HepG2 (cell line): ENCODE measurements around the gene SINHCAF. TPM values are rescaled to one million over a fixed set of nuclear protein-coding genes. Genes with fewer than 3 reads are reported as not detected.

Experiments used
- ATAC-seq: fragments of 200-7000 bp; cut with Tn5 transposase; 3 replicates; pipeline ENCODE4 v1.9.1; 2020; ENCODE audit warnings: mild to moderate bottlenecking, moderate library complexity
- BruUV-seq: library from RNA; stranded (reverse); fragments of 400-500 nt; replicated peaks from 2 replicates; lab custom pipeline; 2021; lab: Mats Ljungman, UMichigan
- CTCF ChIA-PET: fragments of 300-600 bp; formaldehyde crosslinking; extraction: SDS; loops from one replicate; lab custom pipeline; 2021; ENCODE audit warnings: low total read pairs, inconsistent platforms, low intra/inter-chr PET ratio; lab: Yijun Ruan, JAX
- POLR2A ChIA-PET: fragments of 350-600 bp; sonication (Branson Sonifier 250); formaldehyde crosslinking; loops from one replicate; lab custom pipeline; 2020; ENCODE audit warnings: antibody characterized with exemption, inconsistent platforms; lab: Yijun Ruan, JAX
- DNase-seq: peaks from one replicate; pipeline ENCODE4 v3.0.0-alpha.2; 2015; ENCODE audit warnings: low spot score
- FAIRE-seq: peaks from 3 replicates; lab custom pipeline; 2011; peaks lifted over from hg19 to GRCh38; lab: Jason Lieb, UNC
- H2AFZ ChIP-seq: one replicate; pipeline ENCODE4 v1.6.1; 2011; ENCODE audit warnings: low read length, inconsistent platforms
- H3K27ac ChIP-seq: fragments of 300-600 bp; 3 replicates; pipeline ENCODE4 v1.8.0; 2011; ENCODE audit warnings: mixed run types, mild to moderate bottlenecking, mixed read lengths, low read length, inconsistent platforms; ENCODE audit not compliant: insufficient read depth; ENCODE audit errors: extremely low read length
- H3K27me3 ChIP-seq, 2 experiments: fragments of 200-600 bp in 1 of 2; 2 replicates in 1 of 2; 3 replicates in 1 of 2; pipeline versions ENCODE4 v1.6.0 to v1.8.0; 2011; ENCODE audit warnings: low read length in 2 of 2, mild to moderate bottlenecking in 2 of 2, moderate library complexity in 2 of 2, inconsistent platforms in 1 of 2; ENCODE audit not compliant: insufficient read depth in 2 of 2, control insufficient read depth in 1 of 2
- H3K36me3 ChIP-seq, 2 experiments: fragments of 200-600 bp in 1 of 2; replicated peaks in 1 of 2; 2 replicates in 1 of 2; 3 replicates in 1 of 2; pipeline versions ENCODE4 v1.5.1 to v1.8.0; 2011; ENCODE audit warnings: low read length in 2 of 2, inconsistent platforms in 1 of 2; ENCODE audit not compliant: insufficient read depth in 2 of 2, control insufficient read depth in 1 of 2
- H3K4me1 ChIP-seq: 2 replicates; pipeline ENCODE4 v1.5.1; 2012; ENCODE audit warnings: low read length, inconsistent platforms; ENCODE audit not compliant: insufficient read depth
- H3K4me2 ChIP-seq: 2 replicates; pipeline ENCODE4 v1.6.0; 2011; ENCODE audit warnings: low read depth, low read length, inconsistent platforms
- H3K4me3 ChIP-seq, 3 experiments: fragments of 200-600 bp in 1 of 3; sonication (generic), shearing (Covaris generic) in 1 of 3; replicated peaks in 1 of 3; 2 replicates each; pipeline ENCODE4 v1.5.1; 2011 to 2016; ENCODE audit warnings: low read length in 3 of 3, inconsistent platforms in 2 of 3, low read depth in 2 of 3, mild to moderate bottlenecking in 2 of 3, control low read depth in 1 of 3, mixed read lengths in 1 of 3; ENCODE audit not compliant: insufficient read depth in 1 of 3
- H3K79me2 ChIP-seq: one replicate; pipeline ENCODE4 v1.6.1; 2011; ENCODE audit warnings: low read length, inconsistent platforms; ENCODE audit not compliant: insufficient read depth
- H3K9ac ChIP-seq: 2 replicates; pipeline ENCODE4 v1.6.0; 2011; ENCODE audit warnings: mild to moderate bottlenecking, low read depth, low read length, inconsistent platforms; ENCODE audit not compliant: insufficient read depth
- H3K9me3 ChIP-seq: 2 replicates; pipeline ENCODE4 v1.5.1; 2012; ENCODE audit warnings: mild to moderate bottlenecking, low read length
- H4K20me1 ChIP-seq: 2 replicates; pipeline ENCODE4 v1.6.0; 2011; ENCODE audit warnings: inconsistent platforms, mild to moderate bottlenecking, low read length, moderate library complexity; ENCODE audit not compliant: insufficient read depth
- ATM ChIP-seq: fragments of 450-650 bp; IDR thresholded peaks from 2 replicates; pipeline ENCODE4 v1.7.1; 2017; ENCODE audit warnings: mild to moderate bottlenecking, borderline replicate concordance
- ETV5 ChIP-seq: IDR thresholded peaks from 2 replicates; pipeline ENCODE4 v1.6.1; 2018; ENCODE audit warnings: missing biosample characterization, missing genetic modification reagents, inconsistent platforms, borderline replicate concordance
- MIER2 ChIP-seq: IDR thresholded peaks from 2 replicates; pipeline ENCODE4 v1.6.1; 2016; ENCODE audit warnings: missing biosample characterization, missing genetic modification reagents
- NR2C2 ChIP-seq: sonication (generic); formaldehyde crosslinking; IDR thresholded peaks from 2 replicates; pipeline ENCODE4 v1.4.0; 2020; ENCODE audit warnings: missing genetic modification reagents, mild to moderate bottlenecking, moderate library complexity, borderline replicate concordance
- NR2F1 ChIP-seq, 2 experiments: fragments of 450-650 bp in 1 of 2; formaldehyde crosslinking in 1 of 2; IDR thresholded peaks; 2 replicates each; pipeline versions ENCODE4 v1.5.0 to v1.6.1; 2016 to 2020; ENCODE audit warnings: mild to moderate bottlenecking in 1 of 2, missing compliant biosample characterization in 1 of 2, missing genetic modification reagents in 1 of 2, moderate library complexity in 1 of 2
- SALL2 ChIP-seq: sonication (generic); formaldehyde crosslinking; IDR thresholded peaks from 2 replicates; pipeline ENCODE4 v1.8.1; 2023; ENCODE audit warnings: mild to moderate bottlenecking, missing genetic modification reagents, inconsistent platforms
- SOX13 ChIP-seq, 3 experiments: fragments of 450-650 bp in 1 of 3; sonication (generic) in 1 of 3; formaldehyde crosslinking in 1 of 3; IDR thresholded peaks in 2 of 3; conservative IDR thresholded peaks in 1 of 3; 2 replicates each; pipeline versions ENCODE4 v1.5.0 to v1.6.1; 2016 to 2020; ENCODE audit warnings: antibody characterized with exemption in 1 of 3, mild to moderate bottlenecking in 1 of 3, missing compliant biosample characterization in 1 of 3, missing genetic modification reagents in 1 of 3, moderate library complexity in 1 of 3
- SOX5 ChIP-seq: IDR thresholded peaks from 2 replicates; pipeline ENCODE4 v1.6.1; 2016; ENCODE audit warnings: borderline replicate concordance
- ZBTB7B ChIP-seq: sonication (generic); formaldehyde crosslinking; IDR thresholded peaks from 2 replicates; pipeline ENCODE4 v1.4.0; 2020; ENCODE audit warnings: missing genetic modification reagents
- ZNF263 ChIP-seq: sonication (generic); formaldehyde crosslinking; IDR thresholded peaks from 2 replicates; pipeline ENCODE4 v1.4.0; 2020; ENCODE audit warnings: missing genetic modification reagents
- ZNF317 ChIP-seq: sonication (generic); formaldehyde crosslinking; IDR thresholded peaks from 2 replicates; pipeline ENCODE4 v1.5.0; 2020; ENCODE audit warnings: mild to moderate bottlenecking, missing genetic modification reagents
- ZNF556 ChIP-seq: sonication (generic); formaldehyde crosslinking; IDR thresholded peaks from 2 replicates; pipeline ENCODE4 v1.4.0; 2020; ENCODE audit warnings: mild to moderate bottlenecking, missing genetic modification reagents, borderline replicate concordance
- WGBS: methylation state at CpG from one replicate; pipeline ENCODE4 v1.1.6; 2017; ENCODE audit warnings: low lambda C conversion rate; 5-methylcytosine and 5-hydroxymethylcytosine counted together
- in situ Hi-C: cut with HindIII; loops from 2 replicates; pipeline ENCODE4 v1.10.0; 2017; ENCODE audit warnings: low pct_unique_long_range_greater_than_20kb; ENCODE audit not compliant: extremely low pct_ligation_motif_present
- intact Hi-C: fragments of 100-400 bp; cut with micrococcal nuclease; formaldehyde crosslinking; loops from one replicate; pipeline ENCODE4 v1.10.0; 2022; ENCODE audit not compliant: unreplicated experiment
- polyA plus RNA-seq, 8 experiments: library from polyadenylated mRNA; depleted of rRNA in 3 of 8; stranded (reverse) in 7 of 8; unstranded in 1 of 8; fragments of >200 nt; fragmentation: Illumina TruSeq in 4 of 8; extraction: Trizol in 4 of 8; gene quantifications; 2 replicates each; pipeline versions ENCODE4 v1.2.1 to v1.2.3, GENCODE V29; 2011 to 2016; ENCODE audit warnings: low read depth in 4 of 8, missing spikeins in 1 of 8, mixed read lengths in 1 of 8; ENCODE audit not compliant: insufficient read depth in 1 of 8
- total RNA-seq, 5 experiments: library from RNA; depleted of rRNA; stranded (reverse); fragments of >200 nt; fragmentation: Illumina TruSeq; extraction: Trizol; gene quantifications; 2 replicates each; pipeline ENCODE4 v1.2.3, GENCODE V29; 2016; ENCODE audit warnings: low read depth in 1 of 5
- TF ChIP-seq, protein P1 (sequence below): sonication (generic); formaldehyde crosslinking; IDR thresholded peaks from 2 replicates; pipeline ENCODE4 v1.5.0; 2020; ENCODE audit warnings: mild to moderate bottlenecking, missing genetic modification reagents
- TF ChIP-seq, protein P2 (sequence below): sonication (generic); formaldehyde crosslinking; IDR thresholded peaks from 2 replicates; pipeline ENCODE4 v1.4.0; 2020; ENCODE audit warnings: missing genetic modification reagents

Gene SINHCAF
- total and polyA plus RNA-seq, 2 of the 13 experiments (the other 11 are each of a cell fraction or from before 2014, with no cell fraction given), result 54.6 to 97.8 TPM

DNA sequence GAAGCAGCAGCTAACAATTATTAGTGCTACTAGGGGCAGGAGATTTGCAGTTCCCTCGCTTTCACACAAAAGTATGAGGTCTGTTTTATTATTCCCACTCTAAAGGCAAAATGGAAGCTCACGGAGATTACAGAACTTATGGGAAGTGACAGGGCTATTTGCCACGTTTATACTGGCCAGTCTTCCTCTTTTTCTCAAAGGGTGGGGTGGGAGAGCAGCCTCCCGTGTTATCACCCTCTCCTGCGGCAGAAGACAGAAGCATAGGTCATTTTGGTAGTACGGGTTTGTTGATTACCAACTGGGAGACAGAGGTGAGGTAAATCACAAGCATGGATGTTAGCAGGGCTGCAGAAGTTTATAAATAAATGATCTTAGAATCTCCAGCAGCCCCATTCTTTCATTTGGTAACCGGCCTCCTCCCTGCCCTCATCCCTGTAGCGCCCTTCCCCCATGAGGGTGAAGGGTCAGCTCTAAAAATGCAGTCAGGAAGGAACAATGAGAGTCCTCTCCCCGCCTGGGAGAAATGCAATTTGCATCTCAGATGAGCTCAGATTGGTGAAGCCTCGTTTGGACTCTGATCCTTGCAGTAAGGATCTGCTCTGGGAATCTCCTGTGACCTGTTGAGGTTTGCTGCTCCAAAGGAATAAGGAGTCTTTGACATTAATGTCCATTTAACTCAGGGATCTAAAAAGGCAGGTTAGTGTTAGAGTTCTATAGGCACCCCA lies 44.7 kb upstream of the SINHCAF start:
- TSS peak; percentile 86 for BruUV-seq
- Histone ChIP-seq H4K20me1 (no peaks in the 10 kb centered on the region), H3K4me2 (peak overlapping the region; percentile 89), H3K27ac (peak overlapping the region; percentile 58), H3K4me3 (peak overlapping the region; percentile 54 to 59 (median 57)), H3K27me3 (no peaks in the 10 kb centered on the region), H2AFZ (peak overlapping the region; percentile 95), H3K9ac (peak overlapping the region; percentile 58), H3K9me3 (no peaks in the 10 kb centered on the region), H3K36me3 (no peaks in the 10 kb centered on the region), H3K79me2 (no peaks in the 10 kb centered on the region), H3K4me1 (peaks cover 37% of the 10 kb centered on the region)
- intact Hi-C loops, result loop anchor here (1.0 kb wide), 1 partner anchor 8 kb away; no protein-coding TSS in a partner anchor
- peak; percentile 78 for FAIRE-seq
- 3% methylated on average over 10 of the region's 10 CpGs for WGBS
- ATAC-seq, result peak; percentile 81
- peak; percentile 77 for DNase-seq
- CTCF ChIA-PET, result no interaction called here
- POLR2A ChIA-PET, result interaction anchor here (0.6 to 1.7 kb wide), 9 partner anchors 8 to 219 kb away, joined by 3 to 36 read pairs (median 5); partner anchors contain the start of gene SINHCAF
- in situ Hi-C loops, result no loop called here
- no peak for TF ChIP-seq SALL2 (CRISPR knock-in tag)
- no peak for TF ChIP-seq MIER2 (CRISPR knock-in tag)
- TF ChIP-seq, protein P1, sequence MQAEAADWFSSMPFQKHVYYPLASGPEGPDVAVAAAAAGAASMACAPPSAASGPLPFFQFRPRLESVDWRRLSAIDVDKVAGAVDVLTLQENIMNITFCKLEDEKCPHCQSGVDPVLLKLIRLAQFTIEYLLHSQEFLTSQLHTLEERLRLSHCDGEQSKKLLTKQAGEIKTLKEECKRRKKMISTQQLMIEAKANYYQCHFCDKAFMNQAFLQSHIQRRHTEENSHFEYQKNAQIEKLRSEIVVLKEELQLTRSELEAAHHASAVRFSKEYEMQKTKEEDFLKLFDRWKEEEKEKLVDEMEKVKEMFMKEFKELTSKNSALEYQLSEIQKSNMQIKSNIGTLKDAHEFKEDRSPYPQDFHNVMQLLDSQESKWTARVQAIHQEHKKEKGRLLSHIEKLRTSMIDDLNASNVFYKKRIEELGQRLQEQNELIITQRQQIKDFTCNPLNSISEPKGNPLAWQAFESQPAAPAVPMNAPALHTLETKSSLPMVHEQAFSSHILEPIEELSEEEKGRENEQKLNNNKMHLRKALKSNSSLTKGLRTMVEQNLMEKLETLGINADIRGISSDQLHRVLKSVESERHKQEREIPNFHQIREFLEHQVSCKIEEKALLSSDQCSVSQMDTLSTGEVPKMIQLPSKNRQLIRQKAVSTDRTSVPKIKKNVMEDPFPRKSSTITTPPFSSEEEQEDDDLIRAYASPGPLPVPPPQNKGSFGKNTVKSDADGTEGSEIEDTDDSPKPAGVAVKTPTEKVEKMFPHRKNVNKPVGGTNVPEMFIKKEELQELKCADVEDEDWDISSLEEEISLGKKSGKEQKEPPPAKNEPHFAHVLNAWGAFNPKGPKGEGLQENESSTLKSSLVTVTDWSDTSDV (CRISPR knock-in tag), result no peak
- TF ChIP-seq ETV5 (CRISPR knock-in tag), result peak; percentile 51; the same call in 1 of the 2 replicates
- TF ChIP-seq, protein P2, sequence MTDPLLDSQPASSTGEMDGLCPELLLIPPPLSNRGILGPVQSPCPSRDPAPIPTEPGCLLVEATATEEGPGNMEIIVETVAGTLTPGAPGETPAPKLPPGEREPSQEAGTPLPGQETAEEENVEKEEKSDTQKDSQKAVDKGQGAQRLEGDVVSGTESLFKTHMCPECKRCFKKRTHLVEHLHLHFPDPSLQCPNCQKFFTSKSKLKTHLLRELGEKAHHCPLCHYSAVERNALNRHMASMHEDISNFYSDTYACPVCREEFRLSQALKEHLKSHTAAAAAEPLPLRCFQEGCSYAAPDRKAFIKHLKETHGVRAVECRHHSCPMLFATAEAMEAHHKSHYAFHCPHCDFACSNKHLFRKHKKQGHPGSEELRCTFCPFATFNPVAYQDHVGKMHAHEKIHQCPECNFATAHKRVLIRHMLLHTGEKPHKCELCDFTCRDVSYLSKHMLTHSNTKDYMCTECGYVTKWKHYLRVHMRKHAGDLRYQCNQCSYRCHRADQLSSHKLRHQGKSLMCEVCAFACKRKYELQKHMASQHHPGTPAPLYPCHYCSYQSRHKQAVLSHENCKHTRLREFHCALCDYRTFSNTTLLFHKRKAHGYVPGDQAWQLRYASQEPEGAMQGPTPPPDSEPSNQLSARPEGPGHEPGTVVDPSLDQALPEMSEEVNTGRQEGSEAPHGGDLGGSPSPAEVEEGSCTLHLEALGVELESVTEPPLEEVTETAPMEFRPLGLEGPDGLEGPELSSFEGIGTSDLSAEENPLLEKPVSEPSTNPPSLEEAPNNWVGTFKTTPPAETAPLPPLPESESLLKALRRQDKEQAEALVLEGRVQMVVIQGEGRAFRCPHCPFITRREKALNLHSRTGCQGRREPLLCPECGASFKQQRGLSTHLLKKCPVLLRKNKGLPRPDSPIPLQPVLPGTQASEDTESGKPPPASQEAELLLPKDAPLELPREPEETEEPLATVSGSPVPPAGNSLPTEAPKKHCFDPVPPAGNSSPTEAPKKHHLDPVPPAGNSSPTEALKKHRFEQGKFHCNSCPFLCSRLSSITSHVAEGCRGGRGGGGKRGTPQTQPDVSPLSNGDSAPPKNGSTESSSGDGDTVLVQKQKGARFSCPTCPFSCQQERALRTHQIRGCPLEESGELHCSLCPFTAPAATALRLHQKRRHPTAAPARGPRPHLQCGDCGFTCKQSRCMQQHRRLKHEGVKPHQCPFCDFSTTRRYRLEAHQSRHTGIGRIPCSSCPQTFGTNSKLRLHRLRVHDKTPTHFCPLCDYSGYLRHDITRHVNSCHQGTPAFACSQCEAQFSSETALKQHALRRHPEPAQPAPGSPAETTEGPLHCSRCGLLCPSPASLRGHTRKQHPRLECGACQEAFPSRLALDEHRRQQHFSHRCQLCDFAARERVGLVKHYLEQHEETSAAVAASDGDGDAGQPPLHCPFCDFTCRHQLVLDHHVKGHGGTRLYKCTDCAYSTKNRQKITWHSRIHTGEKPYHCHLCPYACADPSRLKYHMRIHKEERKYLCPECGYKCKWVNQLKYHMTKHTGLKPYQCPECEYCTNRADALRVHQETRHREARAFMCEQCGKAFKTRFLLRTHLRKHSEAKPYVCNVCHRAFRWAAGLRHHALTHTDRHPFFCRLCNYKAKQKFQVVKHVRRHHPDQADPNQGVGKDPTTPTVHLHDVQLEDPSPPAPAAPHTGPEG, result no peak
- peak; percentile 82 for TF ChIP-seq ZNF263 (CRISPR knock-in tag)
- TF ChIP-seq SOX13 (IDR thresholded peaks at IDR 0.05), result no peak
- peak in 1 of 2 experiments; percentile 81; a peak in 2 of 4 replicates for TF ChIP-seq SOX13 (CRISPR knock-in tag; conservative IDR thresholded peaks at IDR 0.05 in 1 of 2, IDR thresholded peaks at IDR 0.05 in 1 of 2)
- TF ChIP-seq SOX5, result peak; percentile 70; the same call in 1 of the 2 replicates
- TF ChIP-seq ATM, result no peak
- peak; percentile 7; the same call in 1 of the 2 replicates for TF ChIP-seq ZNF556 (CRISPR knock-in tag)
- TF ChIP-seq NR2C2 (CRISPR knock-in tag), result 0 out of 2 replicates have a peak, but pooled peaks have one; percentile 30
- no peak for TF ChIP-seq ZNF317
- TF ChIP-seq ZBTB7B (CRISPR knock-in tag), result 0 out of 2 replicates have a peak, but pooled peaks have one; percentile 1
- peak; percentile 81 to 82 for TF ChIP-seq NR2F1 (CRISPR knock-in tag; IDR thresholded peaks at IDR 0.05)
